Measurements from ENCODE around the gene ERICH3.

DNA sequence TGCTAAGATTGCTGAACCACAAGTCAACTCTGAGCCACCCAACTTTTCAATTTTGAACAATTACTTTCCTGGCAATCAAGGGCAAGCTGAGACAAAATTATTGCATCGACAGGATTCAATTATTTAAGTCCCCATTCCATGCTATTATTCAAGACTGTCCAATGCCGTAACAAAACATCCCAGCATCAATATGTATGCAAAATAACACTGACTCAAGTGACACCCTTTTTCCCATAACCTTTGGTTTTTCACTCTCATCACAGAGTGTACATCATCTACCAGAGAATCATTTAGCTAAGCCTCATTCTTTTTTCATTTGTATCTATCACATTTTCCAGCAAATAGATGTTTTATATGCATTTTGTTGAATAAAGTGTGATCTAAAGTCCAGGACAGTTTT is 54.6 kb downstream of the ERICH3 start:
- TF ChIP-seq CTCF (IDR thresholded peaks at IDR 0.05) (no peak), EZH2phosphoT487 (IDR thresholded peaks at IDR 0.05) (no peak), EZH2 (IDR thresholded peaks at IDR 0.05) (no peak)

Measured in neural progenitor cell (in vitro differentiated cells).